ENCODE measurements around the gene MUSTN1. TPM values are rescaled to one million over a fixed set of nuclear protein-coding genes. Genes with fewer than 3 reads are reported as not detected.
A peak's percentile ranks its signal among the peaks of the same experiment; 100 is the strongest.

MUSTN1 gene
- polyA plus RNA-seq, 3 donors = 0.29 to 13.7 TPM; not detected in 1

DNA sequence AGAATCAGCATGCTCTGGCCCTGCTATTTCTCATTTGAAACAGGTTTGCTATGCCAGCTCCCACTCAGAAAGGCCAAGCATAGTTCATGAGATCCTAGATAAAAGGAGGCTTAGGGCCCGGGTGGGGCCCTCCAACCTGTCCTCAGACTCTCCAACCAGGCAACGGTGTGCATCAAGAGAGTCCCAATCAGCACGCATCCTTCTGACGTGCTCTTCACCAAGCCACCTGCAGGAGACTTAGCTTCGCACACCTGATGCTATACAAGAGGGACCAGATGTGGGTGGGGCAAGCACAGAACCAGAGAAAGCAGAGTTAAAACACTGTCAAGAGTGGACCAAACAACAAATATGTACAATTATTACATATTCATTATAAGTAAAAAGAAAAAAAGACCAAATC, 45.2 kb upstream of the MUSTN1 start:
- H2AFZ ChIP-seq (ENCODE audit: insufficient read depth, low read depth, low read length, poor library complexity, severe bottlenecking) = no peak overlapping the region
- intact Hi-C loops (cut with micrococcal nuclease) = no loop called here
- 100% methylated on average over 1 of the region's 5 CpGs for WGBS (ENCODE audit: insufficient coverage)
- peak overlapping the region in 1 of 7 donors; percentile 54 for H3K27ac Mint-ChIP-seq
- H3K9ac ChIP-seq (ENCODE audit: insufficient read depth, low read length, poor library complexity, severe bottlenecking) = no peak overlapping the region
- H3K9me3 Mint-ChIP-seq = peaks cover 0 to 5% (median 0%) of the 10 kb centered on the region in 7 donors
- no peak overlapping the region for H3K4me2 ChIP-seq (replicated peaks; ENCODE audit: extremely low read depth, low read length, poor library complexity, severe bottlenecking)
- H3K27me3 ChIP-seq (ENCODE audit: control insufficient read depth in 2 of 2, insufficient read depth in 2 of 2, low read length in 2 of 2) = no peaks in the 10 kb centered on the region
- no peak for DNase-seq
- peaks cover 16% of the 10 kb centered on the region for H3K4me1 Mint-ChIP-seq
- no peak overlapping the region for H3K4me3 ChIP-seq (replicated peaks in 1 of 3; ENCODE audit: low read depth in 2 of 3, low read length in 3 of 3)
- peaks cover 85% of the 10 kb centered on the region for H4K20me1 ChIP-seq (ENCODE audit: insufficient read depth, low read length)
- H3K4me3 Mint-ChIP-seq = no peak overlapping the region
- no peak overlapping the region for H3K27ac ChIP-seq (ENCODE audit: low read depth in 1 of 2, low read length in 2 of 2)
- H3K27me3 Mint-ChIP-seq (ENCODE audit: low read depth in 3 of 3) = no peaks in the 10 kb centered on the region
- H3K36me3 ChIP-seq (replicated peaks in 1 of 2; ENCODE audit: control insufficient read depth in 1 of 2, insufficient read depth in 2 of 2, low read length in 2 of 2) = peaks cover 10 to 29% of the 10 kb centered on the region in 2 donors
- peaks cover 49% of the 10 kb centered on the region for H3K79me2 ChIP-seq (ENCODE audit: insufficient read depth, low read length)
- peaks cover 0 to 4% of the 10 kb centered on the region in 2 donors for H3K9me3 ChIP-seq (replicated peaks in 1 of 2; ENCODE audit: control insufficient read depth in 1 of 2, insufficient read depth in 1 of 2, low read length in 2 of 2)
- H3K36me3 Mint-ChIP-seq = peaks cover 29 to 41% of the 10 kb centered on the region in 2 donors
- TF ChIP-seq CTCF (IDR thresholded peaks at IDR 0.05) = no peak
- H3K4me1 ChIP-seq (ENCODE audit: control insufficient read depth in 1 of 2, insufficient read depth in 2 of 2, low read length in 2 of 2) = peaks cover 8 to 9% of the 10 kb centered on the region in 2 donors

DNA sequence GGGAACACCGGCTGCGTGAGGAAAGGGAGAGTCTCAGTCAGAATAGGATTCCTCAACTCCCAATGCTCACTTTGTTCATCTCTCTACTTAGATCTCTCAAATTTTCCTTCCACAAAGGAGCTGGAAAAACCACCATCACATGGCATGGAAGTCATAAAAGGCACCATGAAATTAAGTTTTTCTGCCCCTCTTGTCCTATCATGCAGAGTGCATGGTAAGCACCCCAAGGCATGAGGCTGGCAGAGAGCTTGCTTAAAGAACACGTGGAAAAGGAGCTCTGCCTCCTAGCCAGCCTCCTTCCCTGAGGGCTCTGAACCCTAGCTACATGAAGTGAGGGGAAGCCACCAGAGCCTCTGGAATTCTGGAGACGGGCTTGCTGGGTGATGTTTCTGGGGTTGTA, 44.8 kb upstream of the MUSTN1 start:
- 80% methylated on average over 1 of the region's 4 CpGs for WGBS (ENCODE audit: insufficient coverage)
- Mint-ChIP-seq H3K27me3 (ENCODE audit: low read depth in 3 of 3) (no peaks in the 10 kb centered on the region), H3K36me3 (peaks cover 26 to 37% of the 10 kb centered on the region in 2 donors), H3K4me3 (no peak overlapping the region), H3K27ac (peak overlapping the region in 1 of 7 donors; percentile 61), H3K9me3 (peaks cover 0 to 2% (median 0%) of the 10 kb centered on the region in 7 donors), H3K4me1 (peaks cover 20% of the 10 kb centered on the region)
- H3K4me2 ChIP-seq (replicated peaks; ENCODE audit: extremely low read depth, low read length, poor library complexity, severe bottlenecking) = no peak overlapping the region
- no peak overlapping the region for H3K4me3 ChIP-seq (replicated peaks in 1 of 3; ENCODE audit: low read depth in 2 of 3, low read length in 3 of 3)
- DNase-seq = no peak
- no peak overlapping the region for H2AFZ ChIP-seq (ENCODE audit: insufficient read depth, low read depth, low read length, poor library complexity, severe bottlenecking)
- no peak overlapping the region for H3K27ac ChIP-seq (ENCODE audit: low read depth in 1 of 2, low read length in 2 of 2)
- no peak for TF ChIP-seq CTCF (IDR thresholded peaks at IDR 0.05)
- no peaks in the 10 kb centered on the region for H3K9me3 ChIP-seq (replicated peaks in 1 of 2; ENCODE audit: control insufficient read depth in 1 of 2, insufficient read depth in 1 of 2, low read length in 2 of 2)
- H3K4me1 ChIP-seq (ENCODE audit: control insufficient read depth in 1 of 2, insufficient read depth in 2 of 2, low read length in 2 of 2) = peaks cover 11 to 12% of the 10 kb centered on the region in 2 donors
- peaks cover 10 to 25% of the 10 kb centered on the region in 2 donors for H3K36me3 ChIP-seq (replicated peaks in 1 of 2; ENCODE audit: control insufficient read depth in 1 of 2, insufficient read depth in 2 of 2, low read length in 2 of 2)
- intact Hi-C loops (cut with micrococcal nuclease) = loop anchor here in 1 of 2 donors (10.0 kb wide), 1 partner anchor 195 kb away; no protein-coding TSS in a partner anchor
- no peak overlapping the region for H3K9ac ChIP-seq (ENCODE audit: insufficient read depth, low read length, poor library complexity, severe bottlenecking)
- no peaks in the 10 kb centered on the region for H3K27me3 ChIP-seq (ENCODE audit: control insufficient read depth in 2 of 2, insufficient read depth in 2 of 2, low read length in 2 of 2)
- peaks cover 86% of the 10 kb centered on the region for H4K20me1 ChIP-seq (ENCODE audit: insufficient read depth, low read length)
- H3K79me2 ChIP-seq (ENCODE audit: insufficient read depth, low read length) = peaks cover 49% of the 10 kb centered on the region

Data from CD14-positive monocyte (primary cell).